OCI-LY1 (cell line): ENCODE results near the gene LMBRD1.

Experiments
- H2AFZ ChIP-seq: fragments of 200-600 bp; sonication (generic), shearing (Covaris generic); 2 replicates; pipeline ENCODE4 v1.6.0; 2014; ENCODE audit warnings: antibody characterized with exemption, mild to moderate bottlenecking, low read length
- H3F3A ChIP-seq: fragments of 200-600 bp; sonication (generic), shearing (Covaris generic); 2 replicates; pipeline ENCODE4 v1.6.0; 2014; ENCODE audit warnings: mild to moderate bottlenecking, antibody characterized with exemption, low read length, moderate library complexity; ENCODE audit not compliant: insufficient read depth
- H3K27ac ChIP-seq: fragments of 200-600 bp; sonication (generic); 2 replicates; pipeline ENCODE4 v1.5.1; 2014; ENCODE audit warnings: low read length, mixed run types, mild to moderate bottlenecking, low read depth; ENCODE audit not compliant: poor library complexity, severe bottlenecking
- H3K27me3 ChIP-seq: fragments of 200-600 bp; sonication (generic); 2 replicates; pipeline ENCODE4 v1.6.0; 2014; ENCODE audit warnings: antibody characterized with exemption, mild to moderate bottlenecking, low read length, moderate library complexity; ENCODE audit not compliant: insufficient read depth
- H3K36me3 ChIP-seq: fragments of 200-600 bp; sonication (generic); 2 replicates; pipeline ENCODE4 v1.6.1; 2014; ENCODE audit warnings: mild to moderate bottlenecking, antibody characterized with exemption, low read length, moderate library complexity, mixed read lengths; ENCODE audit not compliant: insufficient read depth
- H3K4me1 ChIP-seq: fragments of 200-600 bp; sonication (generic); 2 replicates; pipeline ENCODE4 v1.5.1; 2014; ENCODE audit warnings: mild to moderate bottlenecking, low read length, moderate library complexity; ENCODE audit not compliant: insufficient read depth, severe bottlenecking
- H3K4me2 ChIP-seq: fragments of 200-600 bp; sonication (generic), shearing (Covaris generic); 2 replicates; pipeline ENCODE4 v1.6.1; 2014; ENCODE audit warnings: low read length
- H3K4me3 ChIP-seq: fragments of 200-600 bp; sonication (generic); 2 replicates; pipeline ENCODE4 v1.5.1; 2014; ENCODE audit warnings: low read length, low read depth, mild to moderate bottlenecking, mixed read lengths; ENCODE audit not compliant: poor library complexity, severe bottlenecking
- H3K79me2 ChIP-seq: fragments of 200-600 bp; shearing (Covaris generic); 2 replicates; pipeline ENCODE4 v1.6.1; 2016; ENCODE audit warnings: mixed run types, low read length, mixed read lengths; ENCODE audit not compliant: insufficient read depth
- H3K9ac ChIP-seq: fragments of 200-600 bp; sonication (generic), shearing (Covaris generic); 2 replicates; pipeline ENCODE4 v1.6.1; 2014; ENCODE audit warnings: mild to moderate bottlenecking, low read length, mixed read lengths
- H3K9me2 ChIP-seq: fragments of 200-600 bp; sonication (generic), shearing (Covaris generic); 2 replicates; pipeline ENCODE4 v1.6.1; 2014; ENCODE audit warnings: low read depth, mild to moderate bottlenecking, low read length, mixed read lengths
- H3K9me3 ChIP-seq: fragments of 200-600 bp; shearing (Covaris generic); 2 replicates; pipeline ENCODE4 v1.6.1; 2014; ENCODE audit warnings: low read length, mixed read lengths
- H4K20me1 ChIP-seq: fragments of 200-600 bp; sonication (generic), shearing (Covaris generic); 2 replicates; pipeline ENCODE4 v1.6.0; 2016; ENCODE audit warnings: mild to moderate bottlenecking, low read length; ENCODE audit not compliant: insufficient read depth
- EZH2 ChIP-seq: fragments of 200-600 bp; sonication (generic), shearing (Covaris generic); IDR thresholded peaks from 2 replicates; pipeline ENCODE4 v1.8.0; 2017; ENCODE audit warnings: borderline replicate concordance, mixed run types, mild to moderate bottlenecking, antibody characterized with exemption, low read length, moderate library complexity, mixed read lengths
- TF ChIP-seq, protein P1 (sequence below): fragments of 200-600 bp; sonication (generic), shearing (Covaris generic); IDR thresholded peaks from 2 replicates; pipeline ENCODE4 v1.5.1; 2017; ENCODE audit warnings: mild to moderate bottlenecking, antibody characterized with exemption, low read length, moderate library complexity, mixed read lengths

Gene LMBRD1

DNA sequence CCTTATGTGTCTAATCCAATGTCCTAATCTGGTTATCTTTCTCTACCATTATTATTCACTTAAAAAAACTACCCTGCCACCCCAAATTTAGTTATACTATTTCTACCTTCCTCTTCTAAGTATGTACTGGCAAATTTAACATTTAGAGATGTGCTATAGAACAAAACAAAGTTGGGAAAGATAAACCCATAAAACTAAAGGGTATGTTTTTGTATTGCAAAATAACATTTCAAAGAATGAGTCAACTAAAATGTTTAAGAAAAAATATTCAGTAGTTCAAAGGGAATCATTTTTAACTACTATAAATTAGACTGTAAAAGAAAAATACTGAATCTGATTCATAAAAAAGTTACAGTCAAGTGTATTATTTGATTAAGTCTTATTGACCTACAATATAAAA, 103.0 kb downstream of the LMBRD1 start:
- Histone ChIP-seq H3K4me3 (no peak overlapping the region), H3K79me2 (no peaks in the 10 kb centered on the region), H3K27ac (no peak overlapping the region), H3K9me2 (no peaks in the 10 kb centered on the region), H3F3A (no peaks in the 10 kb centered on the region), H3K9me3 (no peaks in the 10 kb centered on the region), H3K9ac (no peak overlapping the region), H4K20me1 (no peaks in the 10 kb centered on the region), H2AFZ (no peak overlapping the region), H3K4me1 (no peaks in the 10 kb centered on the region), H3K4me2 (no peak overlapping the region), H3K27me3 (no peaks in the 10 kb centered on the region), H3K36me3 (peaks cover 21% of the 10 kb centered on the region)
- TF ChIP-seq, protein P1, sequence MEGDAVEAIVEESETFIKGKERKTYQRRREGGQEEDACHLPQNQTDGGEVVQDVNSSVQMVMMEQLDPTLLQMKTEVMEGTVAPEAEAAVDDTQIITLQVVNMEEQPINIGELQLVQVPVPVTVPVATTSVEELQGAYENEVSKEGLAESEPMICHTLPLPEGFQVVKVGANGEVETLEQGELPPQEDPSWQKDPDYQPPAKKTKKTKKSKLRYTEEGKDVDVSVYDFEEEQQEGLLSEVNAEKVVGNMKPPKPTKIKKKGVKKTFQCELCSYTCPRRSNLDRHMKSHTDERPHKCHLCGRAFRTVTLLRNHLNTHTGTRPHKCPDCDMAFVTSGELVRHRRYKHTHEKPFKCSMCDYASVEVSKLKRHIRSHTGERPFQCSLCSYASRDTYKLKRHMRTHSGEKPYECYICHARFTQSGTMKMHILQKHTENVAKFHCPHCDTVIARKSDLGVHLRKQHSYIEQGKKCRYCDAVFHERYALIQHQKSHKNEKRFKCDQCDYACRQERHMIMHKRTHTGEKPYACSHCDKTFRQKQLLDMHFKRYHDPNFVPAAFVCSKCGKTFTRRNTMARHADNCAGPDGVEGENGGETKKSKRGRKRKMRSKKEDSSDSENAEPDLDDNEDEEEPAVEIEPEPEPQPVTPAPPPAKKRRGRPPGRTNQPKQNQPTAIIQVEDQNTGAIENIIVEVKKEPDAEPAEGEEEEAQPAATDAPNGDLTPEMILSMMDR, result no peak
- TF ChIP-seq EZH2, result no peak

DNA sequence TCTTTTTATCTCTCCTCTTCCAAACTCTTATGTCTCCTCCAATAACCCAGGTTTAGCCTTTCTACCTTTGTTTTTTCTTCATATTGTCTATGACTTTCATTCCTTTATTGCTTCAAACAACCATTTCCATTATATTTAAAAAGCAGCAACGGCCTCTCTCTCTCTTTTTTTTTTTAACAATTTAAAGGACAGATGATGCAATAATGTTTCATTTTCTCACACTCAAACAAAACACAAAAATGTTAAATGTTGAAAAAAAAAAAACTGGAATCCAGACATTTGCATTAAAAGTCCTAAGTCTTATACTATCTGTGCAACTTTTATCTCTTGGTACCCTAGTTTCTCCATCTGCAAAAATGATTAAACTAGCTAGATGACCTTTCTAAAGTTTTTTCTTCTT, 105.8 kb downstream of the LMBRD1 start:
- no peak overlapping the region for H3K9ac ChIP-seq
- no peak overlapping the region for H2AFZ ChIP-seq
- H3K9me3 ChIP-seq, result no peaks in the 10 kb centered on the region
- H3K4me1 ChIP-seq, result no peaks in the 10 kb centered on the region
- H3K27ac ChIP-seq, result no peak overlapping the region
- no peaks in the 10 kb centered on the region for H3K9me2 ChIP-seq
- H4K20me1 ChIP-seq, result no peaks in the 10 kb centered on the region
- H3K4me2 ChIP-seq, result no peak overlapping the region
- no peaks in the 10 kb centered on the region for H3K79me2 ChIP-seq
- no peak for TF ChIP-seq EZH2
- TF ChIP-seq, protein P1, result no peak
- H3K27me3 ChIP-seq, result no peaks in the 10 kb centered on the region
- no peaks in the 10 kb centered on the region for H3F3A ChIP-seq
- 0 out of 2 replicates have a peak, but pooled peaks cover 3% of the 10 kb centered on the region for H3K36me3 ChIP-seq
- H3K4me3 ChIP-seq, result no peak overlapping the region

DNA sequence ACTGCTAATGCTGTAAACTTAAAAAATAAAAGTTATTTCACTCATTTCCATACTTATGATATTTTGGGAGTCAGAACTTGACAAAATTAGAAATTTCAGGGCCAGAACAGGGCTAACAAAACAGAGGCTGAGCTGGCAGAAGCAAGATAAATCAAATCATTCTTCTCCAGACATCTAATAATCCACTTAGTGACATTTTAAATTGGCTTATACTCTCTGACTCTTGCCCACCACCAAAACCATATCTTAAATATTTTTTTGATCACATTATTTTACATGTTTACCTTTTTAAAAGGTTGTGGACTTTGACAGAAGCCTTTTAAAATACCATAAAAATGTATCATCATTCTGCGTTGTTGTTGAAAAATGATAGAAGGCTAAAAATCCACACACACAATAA, 116.5 kb downstream of the LMBRD1 start:
- Histone ChIP-seq H3K9ac (no peak overlapping the region), H3K79me2 (no peaks in the 10 kb centered on the region)

More for the DNA sequence above, 116.5 kb downstream of the LMBRD1 start:
- Histone ChIP-seq H3F3A (no peaks in the 10 kb centered on the region; the same call in 1 of the 2 replicates), H3K4me2 (no peak overlapping the region), H3K4me3 (no peak overlapping the region), H3K36me3 (peaks cover 14% of the 10 kb centered on the region), H3K27me3 (no peaks in the 10 kb centered on the region), H4K20me1 (no peaks in the 10 kb centered on the region), H3K9me2 (no peaks in the 10 kb centered on the region), H3K27ac (no peak overlapping the region), H2AFZ (no peak overlapping the region), H3K4me1 (no peaks in the 10 kb centered on the region), H3K9me3 (no peaks in the 10 kb centered on the region)
- TF ChIP-seq EZH2, result no peak
- TF ChIP-seq, protein P1, result no peak
